ENCODE data around the gene EGFL8.

The EGFL8 gene

DNA sequence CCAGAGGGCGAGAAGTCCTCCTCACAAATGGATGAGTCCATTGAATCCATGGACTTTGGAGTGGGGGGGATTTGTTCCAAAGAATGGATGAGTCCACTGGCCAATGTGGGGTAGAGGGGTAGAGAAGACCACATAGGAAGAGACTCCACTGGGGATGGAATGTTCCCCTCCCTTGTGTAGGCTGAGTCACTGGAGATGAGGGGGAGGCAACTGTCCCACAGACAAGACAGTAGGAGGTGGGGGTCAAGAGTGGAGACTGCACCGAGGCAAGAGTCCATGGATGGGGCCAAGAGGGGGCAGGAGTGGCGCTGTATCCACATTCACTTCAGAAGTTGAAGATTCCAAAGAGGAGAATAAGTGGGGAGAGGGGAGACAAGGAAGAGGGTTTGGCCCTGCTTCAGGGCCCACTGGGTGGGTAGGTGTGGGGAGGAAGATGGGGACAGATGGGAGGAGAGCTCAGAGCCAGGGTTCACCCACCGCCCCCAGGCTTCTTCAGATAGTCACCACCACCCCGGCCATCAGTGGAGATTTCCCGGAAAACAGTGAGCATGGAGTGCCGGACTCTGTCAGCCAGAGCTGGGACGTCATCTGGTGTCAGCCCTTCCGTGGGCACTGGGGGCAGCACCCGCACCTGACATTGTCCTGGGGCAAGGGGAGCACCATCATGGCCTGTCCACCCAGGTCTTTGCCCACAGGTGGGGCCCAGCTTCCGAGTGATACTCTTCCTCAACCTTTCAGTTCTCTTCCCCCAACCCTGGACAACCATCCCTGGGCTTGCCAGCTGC is 4.6 kb downstream of the EGFL8 start:
- DNase-seq: no peak

DNA sequence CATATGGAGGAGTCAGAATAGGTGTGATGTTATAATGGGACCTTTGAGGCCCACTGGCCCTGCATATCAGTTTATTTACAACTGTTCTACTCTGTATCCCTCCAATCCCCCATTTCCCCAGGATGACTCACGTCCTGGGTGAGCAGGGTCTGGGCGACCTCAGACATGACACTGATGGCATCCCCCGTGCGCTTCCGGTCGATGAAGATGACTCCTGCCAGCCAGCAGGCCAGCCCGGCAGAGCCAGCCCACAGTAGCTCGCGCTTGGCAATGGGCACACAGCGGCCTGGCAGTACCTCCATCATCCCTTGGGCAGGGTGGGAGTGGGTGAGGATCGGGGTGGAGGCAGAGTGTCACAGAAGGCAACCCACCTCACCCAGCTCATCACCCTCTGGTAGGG is 5.9 kb downstream of the EGFL8 start:
- no peak for DNase-seq

DNA sequence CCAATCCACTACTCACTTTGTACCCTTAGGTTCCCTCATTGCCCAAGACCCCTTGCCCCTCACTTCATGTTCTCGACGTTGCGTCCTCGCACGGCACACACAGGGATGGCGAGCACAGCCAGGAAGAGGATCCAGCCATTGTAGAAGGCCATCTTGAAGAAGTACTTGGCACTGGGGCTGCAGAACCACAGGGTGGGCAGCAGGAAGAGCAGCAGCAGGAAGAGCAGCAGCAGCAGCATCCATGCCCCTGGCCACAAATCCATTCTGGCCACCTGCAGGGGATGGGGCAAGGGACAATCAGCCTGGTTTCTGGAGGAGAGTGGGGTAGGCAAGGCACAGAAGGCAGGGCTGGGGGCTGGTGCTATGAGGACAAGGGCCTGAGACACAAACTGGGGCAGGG is 6.8 kb downstream of the EGFL8 start:
- no peak for DNase-seq

DNA sequence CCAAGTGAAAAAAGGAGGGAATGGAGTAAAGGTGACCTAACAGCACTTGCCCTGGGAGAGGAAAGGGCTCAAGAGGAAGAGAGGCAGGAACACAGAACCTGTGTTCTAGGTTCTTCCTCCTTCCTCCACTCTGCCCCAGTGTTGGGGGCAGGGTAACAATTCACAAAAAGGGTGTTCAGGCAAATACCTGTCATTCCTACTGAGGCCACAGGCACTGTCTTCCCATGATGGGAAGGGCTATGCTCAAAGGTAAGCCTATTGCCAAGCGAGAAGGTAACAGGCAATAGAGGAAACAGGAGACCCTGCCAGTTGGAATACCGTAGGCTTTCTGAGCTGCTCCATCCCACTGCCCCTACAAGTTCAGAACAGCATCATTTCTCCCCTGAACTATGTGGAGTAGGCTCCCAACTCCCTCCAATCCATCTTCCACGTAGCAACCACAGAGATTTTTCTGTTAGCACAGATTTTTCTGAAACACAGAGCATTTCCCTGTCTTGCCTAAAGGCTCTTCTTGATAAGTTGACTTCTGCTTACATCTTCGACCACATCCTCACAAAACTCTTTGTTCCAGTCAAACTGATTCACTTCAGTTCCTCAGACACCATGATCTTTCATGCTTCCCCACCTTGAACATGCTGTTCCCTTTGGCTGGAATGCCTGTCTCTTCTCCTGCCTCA is 8.8 kb downstream of the EGFL8 start:
- no peak for DNase-seq

DNA sequence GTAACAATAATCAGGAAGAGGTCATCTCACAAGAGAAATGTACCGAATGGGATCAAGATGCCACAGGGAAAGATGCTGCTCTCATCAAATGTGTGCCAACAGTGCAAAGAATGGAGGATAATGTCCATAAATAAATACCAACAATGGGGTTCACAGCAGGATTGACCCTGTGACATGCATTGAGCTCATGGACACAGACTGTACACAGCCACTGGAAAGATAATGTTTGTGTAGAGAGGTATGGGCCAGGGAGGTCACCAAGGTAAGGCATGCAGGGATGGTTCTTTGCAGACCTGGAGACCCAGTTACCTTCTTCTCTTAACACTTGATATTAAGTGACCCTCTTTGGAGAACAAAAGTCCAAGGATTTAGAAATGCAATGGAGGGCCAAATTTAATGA is 10.0 kb downstream of the EGFL8 start:
- DNase-seq: no peak

DNA sequence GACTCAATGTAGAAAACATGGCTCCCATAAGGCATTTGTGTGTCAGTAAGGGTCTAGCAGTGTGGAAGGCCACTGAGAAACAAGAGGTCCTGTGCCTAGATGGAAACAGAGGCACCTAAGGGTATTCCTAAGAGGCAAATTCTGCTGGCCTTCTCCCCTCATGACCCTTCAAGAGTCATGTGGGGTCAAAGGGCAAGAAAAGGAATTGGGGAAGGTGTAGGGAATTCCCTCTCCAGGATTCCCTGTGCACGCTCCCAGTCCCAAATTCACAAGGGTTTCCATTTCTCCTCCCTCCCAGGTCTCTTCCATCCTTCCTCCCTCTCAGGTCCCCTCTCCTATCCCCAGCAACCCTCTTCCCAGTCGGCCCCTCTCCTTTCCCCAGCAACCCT is 10.9 kb downstream of the EGFL8 start:
- no peak for DNase-seq

DNA sequence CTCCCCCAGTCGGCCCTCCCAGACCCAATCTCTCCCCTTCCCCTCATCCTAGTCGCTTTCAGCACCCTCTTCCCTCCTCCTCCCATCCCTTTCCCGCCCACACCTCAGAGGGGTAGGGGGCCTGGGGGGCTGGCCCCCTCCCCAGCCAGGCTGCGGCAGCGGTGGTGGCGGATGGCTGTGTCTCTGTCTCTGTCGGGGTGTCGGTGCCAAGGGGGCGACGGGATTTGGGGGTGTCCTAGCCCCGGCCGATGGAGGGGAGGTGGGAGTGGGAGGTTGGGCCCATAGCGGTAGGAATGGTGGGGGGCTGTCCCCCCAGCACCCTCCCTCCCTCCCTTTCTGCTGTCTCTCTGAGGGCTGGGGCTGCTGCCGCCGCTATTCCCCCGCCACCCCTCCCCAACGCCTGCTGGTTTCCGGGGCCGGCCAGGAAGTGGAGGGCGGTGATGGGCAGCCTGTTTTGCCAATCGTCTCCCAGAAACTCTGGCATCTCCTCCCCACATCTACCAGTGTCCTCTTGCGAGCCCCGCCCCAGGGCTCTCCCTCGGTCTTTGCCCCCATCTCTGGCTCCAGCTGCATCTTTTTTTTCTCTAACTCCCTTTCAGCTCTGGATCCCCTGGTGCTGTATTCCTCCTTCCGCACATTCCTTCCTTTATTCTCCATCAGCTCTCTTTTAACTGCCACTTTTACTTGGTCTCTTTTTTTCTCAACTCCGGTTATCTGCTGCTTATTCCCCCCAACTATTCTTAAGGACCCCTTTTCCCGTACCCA is 11.5 kb downstream of the EGFL8 start, which contains the start of gene AGPAT1:
Gene AGPAT1 (minus strand): TSS at position 374 of the 765 bp plus-strand sequence. CDS start 4,588 bp downstream, outside the sequence.
- DNase-seq: peak; percentile 88 to 95

DNA sequence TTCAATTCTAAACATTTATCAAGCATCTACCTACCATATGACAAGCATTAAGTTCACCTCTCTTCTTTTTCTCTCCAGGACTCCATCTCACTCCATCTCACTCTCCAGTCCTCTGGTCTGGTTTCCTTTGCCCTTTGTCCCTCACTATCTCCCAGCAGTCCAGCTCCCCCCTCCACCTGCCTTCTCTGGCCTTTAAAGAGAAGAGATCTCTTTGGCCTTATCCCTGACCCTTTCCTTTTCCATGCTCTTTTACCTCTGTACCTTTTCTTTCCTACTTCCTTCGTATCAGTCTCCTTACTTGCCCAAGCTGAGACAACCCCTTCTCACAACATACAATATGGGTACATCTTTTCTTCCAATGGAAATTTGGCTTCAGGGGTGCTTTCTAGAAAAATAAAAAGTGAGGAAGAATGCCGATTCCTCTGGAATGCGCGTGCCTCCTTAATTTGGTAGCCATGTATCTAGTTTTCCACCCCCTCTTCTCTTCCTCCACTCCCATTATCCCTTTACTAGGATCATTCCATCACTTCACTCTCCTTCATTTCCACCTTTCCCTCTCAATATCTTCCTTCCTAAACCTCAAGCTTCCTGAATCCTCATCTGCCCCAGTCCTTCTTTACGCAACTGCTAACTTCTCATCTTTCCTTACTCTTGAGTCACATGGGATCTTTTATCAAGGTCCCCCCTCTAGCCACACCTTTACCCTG is 12.2 kb downstream of the EGFL8 start:
- DNase-seq: no peak

DNA sequence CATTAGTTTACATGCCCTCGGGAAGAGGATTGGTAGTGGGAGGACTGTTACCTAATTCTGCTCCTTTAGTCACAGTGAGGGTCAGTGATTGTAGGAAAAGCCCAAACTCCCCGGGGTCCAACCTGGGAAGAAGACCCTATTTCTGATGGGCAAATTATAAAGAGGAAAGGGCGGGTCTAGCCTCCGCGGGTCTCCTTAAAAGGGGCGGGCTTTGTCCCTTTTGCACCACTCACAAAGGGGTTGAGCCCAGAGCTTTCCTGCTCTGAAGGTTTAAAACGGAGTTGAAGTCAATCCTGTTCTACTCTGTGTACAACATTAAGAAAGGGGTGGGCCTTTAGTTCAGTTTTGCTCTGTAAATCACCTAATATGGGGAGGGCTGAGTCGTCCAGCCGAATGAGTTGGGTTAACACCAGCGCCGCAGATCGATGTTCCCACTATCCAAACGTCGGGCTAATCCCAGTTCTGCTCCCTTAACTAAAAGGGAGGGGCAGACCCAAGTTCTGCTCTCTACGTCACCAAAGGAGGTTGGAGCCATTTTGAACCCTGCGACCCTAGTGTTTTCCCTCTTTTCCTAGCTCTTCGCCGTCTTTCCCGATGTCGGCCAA is 12.9 kb downstream of the EGFL8 start:
- peak; percentile 72 to 87 for DNase-seq

DNA sequence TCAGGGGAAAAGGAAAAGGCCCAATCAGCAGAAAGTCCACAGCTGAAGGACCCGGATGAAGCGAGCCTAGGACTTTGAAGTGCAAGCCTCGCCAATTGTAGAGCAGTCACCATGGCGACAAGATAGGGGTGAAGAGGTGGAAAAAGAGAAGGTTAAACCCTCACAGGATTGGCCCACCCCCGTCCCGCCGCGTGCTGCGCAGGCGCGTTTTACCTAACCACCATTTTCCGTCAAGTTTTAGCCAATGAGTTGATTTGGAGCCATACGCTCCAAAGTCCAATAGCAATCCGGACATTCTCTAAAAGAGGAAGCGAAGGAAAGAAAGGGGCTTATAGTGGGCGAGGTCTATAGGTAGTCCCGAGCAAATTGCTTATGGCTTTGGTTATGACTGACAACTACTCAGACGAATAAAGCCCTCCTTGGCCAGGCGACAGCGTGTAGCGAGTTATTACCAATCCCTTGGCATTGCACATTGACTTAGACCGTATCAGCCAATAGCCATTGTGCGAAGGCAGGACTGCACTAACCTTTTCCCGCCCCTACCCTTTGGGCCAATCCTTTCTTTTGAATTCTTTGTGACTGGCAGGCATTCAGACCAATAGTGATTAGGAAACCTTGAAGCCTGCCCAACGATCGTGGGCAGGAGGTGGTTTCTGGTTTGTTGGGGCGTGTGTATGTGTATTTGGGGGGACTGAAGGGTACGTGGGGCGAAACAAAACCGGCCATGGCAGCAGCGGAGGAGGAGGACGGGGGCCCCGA is 13.6 kb downstream of the EGFL8 start, which contains the start of gene RNF5:
Gene RNF5 (plus strand): TSS at position 618 of the 759 bp plus-strand sequence. CDS start 107 bp downstream, at position 725.
- peak; percentile 100 for DNase-seq

DNA sequence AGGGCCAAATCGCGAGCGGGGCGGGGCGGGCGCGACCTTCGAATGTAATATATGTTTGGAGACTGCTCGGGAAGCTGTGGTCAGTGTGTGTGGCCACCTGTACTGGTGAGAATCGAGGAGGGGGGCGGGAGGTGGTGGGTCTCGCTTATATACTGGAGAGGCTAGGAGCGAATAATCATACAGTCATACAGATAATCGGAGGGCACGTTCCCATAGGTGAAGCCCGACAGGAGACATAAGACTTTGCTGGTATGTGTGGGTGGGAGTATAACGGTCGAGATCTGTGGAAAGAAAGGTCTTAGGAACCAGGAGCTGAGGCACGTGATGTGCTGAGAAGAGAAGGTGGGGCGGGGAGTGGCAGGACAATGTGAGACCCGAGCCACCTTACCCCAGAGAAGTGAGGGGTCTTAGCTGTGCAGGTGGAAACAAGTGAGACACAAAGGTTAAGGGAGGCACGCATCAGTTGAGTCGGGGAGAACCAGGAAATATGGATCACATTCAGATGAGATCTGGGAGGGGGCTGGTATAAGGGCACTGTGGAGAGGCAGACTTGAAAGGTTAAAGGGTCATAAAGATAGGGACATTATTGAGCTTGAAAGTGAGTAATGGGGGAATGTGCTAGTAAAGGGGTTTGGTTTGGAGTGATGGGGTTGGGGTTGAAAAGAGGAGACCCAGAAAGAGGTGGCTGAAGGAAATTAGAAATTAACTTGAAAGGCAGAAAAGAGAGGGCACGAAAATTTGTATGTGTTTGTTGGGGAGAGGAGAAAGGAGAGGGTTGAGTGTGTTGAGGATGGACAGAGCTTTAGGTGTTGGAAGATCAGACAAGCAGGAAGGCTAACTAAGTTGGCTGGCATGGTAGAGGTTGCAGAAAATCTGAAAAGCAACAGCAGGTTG is 14.4 kb downstream of the EGFL8 start:
- DNase-seq: peak in 1 of 2 experiments; percentile 44

DNA sequence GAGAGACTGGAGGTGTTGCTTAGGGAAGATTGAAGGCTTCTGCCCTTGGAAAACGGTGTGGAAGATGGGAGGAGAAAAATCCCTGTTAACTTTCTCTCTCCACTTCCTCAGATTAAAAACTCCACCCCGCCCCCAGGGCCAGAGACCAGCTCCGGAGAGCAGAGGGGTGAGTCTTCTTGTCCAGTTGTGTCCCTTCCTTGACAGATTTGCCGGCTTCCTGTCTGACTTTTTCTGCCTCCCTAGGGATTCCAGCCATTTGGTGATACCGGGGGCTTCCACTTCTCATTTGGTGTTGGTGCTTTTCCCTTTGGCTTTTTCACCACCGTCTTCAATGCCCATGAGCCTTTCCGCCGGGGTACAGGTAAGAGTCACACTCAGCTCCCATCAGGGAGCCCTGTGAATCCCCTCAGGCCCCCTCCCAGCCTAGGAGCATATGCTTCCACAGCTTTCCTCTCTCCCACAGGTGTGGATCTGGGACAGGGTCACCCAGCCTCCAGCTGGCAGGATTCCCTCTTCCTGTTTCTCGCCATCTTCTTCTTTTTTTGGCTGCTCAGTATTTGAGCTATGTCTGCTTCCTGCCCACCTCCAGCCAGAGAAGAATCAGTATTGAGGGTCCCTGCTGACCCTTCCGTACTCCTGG is 15.5 kb downstream of the EGFL8 start:
- DNase-seq: no peak

DNA sequence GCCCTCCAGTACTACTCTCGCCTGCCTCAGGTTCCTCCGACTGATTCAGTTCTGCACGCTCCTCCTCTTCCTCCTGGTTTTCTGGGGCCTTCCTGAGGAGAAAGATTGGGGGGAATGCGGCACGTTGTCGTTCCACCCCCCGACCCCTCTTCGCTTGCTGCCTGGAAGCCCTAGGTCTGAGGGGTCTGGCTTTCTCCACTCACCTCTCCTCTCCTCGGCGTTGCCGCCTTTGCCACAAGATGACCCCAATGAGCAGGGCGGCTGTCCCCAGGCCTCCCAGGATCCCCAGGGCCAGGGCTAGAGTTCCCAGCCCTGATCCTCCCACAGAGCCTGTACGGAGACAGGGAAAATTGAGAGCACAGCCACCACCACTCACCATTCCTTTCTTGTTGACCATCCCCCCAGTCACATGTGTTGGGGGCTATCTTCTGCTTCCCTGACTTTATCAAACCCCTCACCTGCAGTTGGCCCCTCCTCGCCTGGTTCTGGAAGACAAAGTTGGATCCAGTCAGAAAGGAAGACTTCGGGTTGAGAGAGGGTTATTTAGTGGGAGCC is 16.8 kb downstream of the EGFL8 start:
- no peak for DNase-seq

DNA sequence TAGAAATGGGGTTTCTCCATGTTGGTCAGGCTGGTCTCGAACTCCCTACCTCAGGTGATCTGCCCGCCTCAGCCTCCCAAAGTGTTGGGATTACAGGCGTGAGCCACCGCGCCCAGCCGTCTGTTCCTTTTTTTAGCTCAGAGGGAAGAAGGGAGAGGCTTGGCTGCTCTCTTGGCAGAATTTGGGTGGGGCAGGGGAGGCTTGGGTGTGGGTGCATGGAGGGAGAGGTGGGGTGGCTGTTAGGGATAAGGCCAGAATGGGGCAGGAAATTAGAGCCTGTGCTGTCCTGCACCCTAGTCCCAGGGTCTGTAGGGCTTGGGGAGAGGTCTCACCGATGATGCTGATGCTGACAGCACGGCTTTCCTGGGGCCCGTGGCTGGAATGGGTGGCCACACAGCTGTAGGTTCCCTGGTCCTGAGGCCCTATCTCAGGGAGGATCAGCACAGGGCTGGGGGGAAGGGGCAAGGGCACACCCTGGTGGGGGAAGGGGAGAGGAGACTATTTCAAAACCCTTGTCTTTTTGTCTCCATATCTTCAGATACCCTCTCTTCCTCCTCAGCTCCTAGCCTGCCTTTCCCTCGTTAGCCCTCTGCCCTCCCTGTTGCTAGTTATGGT is 17.6 kb downstream of the EGFL8 start:
- no peak for DNase-seq

DNA sequence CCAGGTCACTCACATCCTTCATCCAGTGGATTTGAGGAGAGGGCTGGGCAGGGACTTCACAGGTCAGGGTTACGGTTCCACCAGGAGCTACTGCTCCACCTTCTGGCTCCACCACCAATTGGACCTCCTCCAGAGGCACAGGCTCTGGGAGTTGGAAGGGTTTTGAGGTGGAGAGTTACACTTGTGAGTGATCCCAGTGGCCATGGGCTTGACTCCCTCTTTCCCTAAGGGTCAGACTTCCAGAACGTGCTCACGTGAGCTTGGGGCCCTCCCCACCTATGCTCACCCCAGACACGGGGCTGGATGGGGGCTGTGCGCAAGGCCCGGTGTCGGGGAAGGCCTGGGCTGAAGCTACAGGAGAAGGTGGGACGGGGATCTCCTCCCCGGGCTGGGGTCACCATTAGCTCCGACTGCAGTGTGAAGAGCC is 18.2 kb downstream of the EGFL8 start:
- no peak for DNase-seq

DNA sequence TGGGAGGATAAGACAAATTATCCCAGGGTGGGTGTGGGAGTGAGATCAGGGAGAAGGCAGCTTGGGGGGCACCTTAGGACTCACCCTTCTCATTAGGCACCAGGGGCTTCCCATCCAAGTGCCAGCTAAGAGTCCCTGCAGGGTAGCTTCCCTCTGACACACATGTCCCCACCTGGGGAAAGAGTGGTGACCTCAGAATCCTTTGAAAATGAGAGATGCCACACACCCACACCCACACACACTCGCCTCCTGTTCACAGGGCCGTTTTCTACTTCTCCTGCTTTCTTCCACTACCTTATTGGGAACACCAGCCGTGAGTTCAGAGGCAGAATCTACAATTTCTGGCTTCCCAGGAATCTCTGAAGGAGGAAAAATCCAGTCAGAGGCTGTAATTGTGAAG is 18.6 kb downstream of the EGFL8 start:
- no peak for DNase-seq

DNA sequence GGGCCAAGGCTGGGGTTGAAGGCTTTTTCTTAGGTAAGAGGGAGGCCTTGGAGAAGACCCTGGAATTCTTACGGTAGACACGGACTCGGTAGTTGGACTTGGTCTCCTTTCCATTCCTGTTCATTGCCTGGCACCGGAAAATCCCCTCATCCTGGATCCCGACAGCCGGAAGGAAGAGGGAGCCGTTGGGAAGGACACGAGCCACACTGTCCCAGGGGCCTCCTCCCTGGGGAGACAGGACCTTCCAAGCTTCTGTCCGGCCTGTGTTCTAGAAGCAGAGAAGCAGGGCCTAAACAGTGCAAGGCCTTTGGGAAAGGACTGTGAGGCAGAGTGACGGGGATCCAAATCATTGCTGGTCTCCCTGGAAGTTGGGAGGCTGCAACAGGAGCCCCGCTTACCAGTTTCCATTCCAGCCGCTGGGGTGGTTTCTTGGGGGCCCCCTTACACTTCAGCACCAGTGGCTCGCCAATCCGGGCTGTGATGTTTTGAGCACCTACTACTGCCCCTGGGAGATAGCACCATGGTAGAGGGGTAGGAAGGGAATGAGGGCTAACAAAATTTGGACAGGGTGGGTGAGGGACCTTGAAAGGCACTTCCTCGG is 19.2 kb downstream of the EGFL8 start:
- no peak for DNase-seq

DNA sequence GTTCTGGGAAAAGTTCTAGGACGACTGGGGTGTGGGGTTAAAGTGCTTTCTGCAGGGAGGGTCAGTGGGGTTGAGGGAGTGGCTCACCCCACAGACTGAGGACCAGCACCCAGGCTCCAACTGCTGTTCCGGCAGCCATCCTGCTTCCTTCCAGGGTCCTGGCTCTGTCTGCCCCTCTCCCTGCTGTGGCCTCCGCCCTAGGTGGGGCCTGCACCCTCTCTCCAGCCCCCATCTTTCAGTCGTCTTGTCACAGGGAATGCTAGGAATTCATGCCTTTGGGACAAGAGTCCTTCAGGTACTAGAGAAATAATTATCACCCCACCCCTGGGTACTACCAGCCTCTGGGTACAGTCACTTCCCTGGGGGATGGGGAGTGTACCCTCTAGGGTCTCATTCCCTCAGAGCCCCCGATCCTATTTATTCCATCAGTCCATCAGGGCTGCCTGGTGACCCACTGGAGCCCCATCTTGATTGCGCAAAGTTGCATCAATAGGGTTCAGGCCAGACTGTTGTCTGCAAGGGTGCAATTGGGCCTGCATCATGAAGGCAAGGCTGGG is 19.8 kb downstream of the EGFL8 start, which contains the start of gene AGER:
Gene AGER (minus strand): TSS at position 170 of the 557 bp plus-strand sequence. CDS start 31 bp downstream, at position 139.
- DNase-seq: no peak
